B cell (primary cell): ENCODE results near the gene DACT3. TPM values are rescaled to one million over a fixed set of nuclear protein-coding genes. Genes with fewer than 3 reads are reported as not detected.

Source experiments
- ATAC-seq: fragments of 200-7000 bp; cut with Tn5 transposase; one replicate; pipeline ENCODE4 v1.10.0; 2021; ENCODE audit warnings: low read depth, mild to moderate bottlenecking, moderate number of reproducible peaks, moderate library complexity
- CTCF ChIA-PET: fragments of 350-600 bp; sonication (Branson Sonifier 250); formaldehyde crosslinking; loops from one replicate; lab custom pipeline; 2021; ENCODE audit warnings: antibody characterized with exemption, inconsistent platforms; lab: Charles Lee
- POLR2A ChIA-PET: fragments of 350-600 bp; sonication (Branson Sonifier 250); formaldehyde crosslinking; loops from one replicate; lab custom pipeline; 2021; ENCODE audit warnings: antibody characterized with exemption; lab: Charles Lee
- DNase-seq: peaks from one replicate; pipeline ENCODE4 v3.0.0; 2013
- H2AFZ ChIP-seq: 2 replicates; pipeline ENCODE4 v1.6.1; 2012; ENCODE audit warnings: mild to moderate bottlenecking, low read depth, low read length; ENCODE audit not compliant: insufficient read depth, poor library complexity, severe bottlenecking
- H3K27ac ChIP-seq, 2 donors: 1 replicate in 1 of 2; 2 replicates in 1 of 2; pipeline ENCODE4 v1.5.1; 2012 to 2013; ENCODE audit warnings: low read length in 2 of 2, mild to moderate bottlenecking in 2 of 2, moderate library complexity in 1 of 2
- H3K27me3 ChIP-seq, 4 experiments: fragments of 200-600 bp in 1 of 4; sonication (generic) in 1 of 4; replicated peaks in 1 of 4; 1 replicate in 2 of 4; 2 replicates in 2 of 4; pipeline versions ENCODE4 v1.6.1 to v1.7.0; 2013 to 2016; ENCODE audit warnings: low read length in 3 of 4, mild to moderate bottlenecking in 2 of 4, mixed read lengths in 1 of 4, moderate library complexity in 1 of 4; ENCODE audit not compliant: insufficient read depth in 4 of 4, control insufficient read depth in 3 of 4; ENCODE audit errors: control extremely low read depth in 1 of 4
- H3K36me3 ChIP-seq, 2 experiments: replicated peaks in 1 of 2; 1 replicate in 1 of 2; 2 replicates in 1 of 2; pipeline versions ENCODE4 v1.6.1 to v1.7.1; 2013; ENCODE audit warnings: low read length in 1 of 2; ENCODE audit not compliant: insufficient read depth in 2 of 2, control insufficient read depth in 1 of 2; ENCODE audit errors: control extremely low read depth in 1 of 2, extremely low read depth in 1 of 2
- H3K4me1 ChIP-seq, 2 donors: fragments of 200-600 bp in 1 of 2; sonication (generic) in 1 of 2; 1 replicate in 1 of 2; 2 replicates in 1 of 2; pipeline versions ENCODE4 v1.5.1 to v1.6.1; 2013 to 2017; ENCODE audit warnings: low read length in 2 of 2; ENCODE audit not compliant: control insufficient read depth in 2 of 2, insufficient read depth in 2 of 2
- H3K4me2 ChIP-seq: replicated peaks from 2 replicates; pipeline ENCODE3; 2012; ENCODE audit warnings: mild to moderate bottlenecking, low read depth, low read length; ENCODE audit not compliant: poor library complexity, severe bottlenecking
- H3K4me3 ChIP-seq, 5 experiments: fragments of 200-600 bp in 1 of 5; sonication (generic) in 1 of 5; 1 replicate in 3 of 5; 2 replicates in 2 of 5; pipeline versions ENCODE4 v1.5.1 to v1.7.0; 2011 to 2016; ENCODE audit warnings: low read length in 4 of 5, mild to moderate bottlenecking in 4 of 5, low read depth in 2 of 5, control low read depth in 1 of 5, moderate library complexity in 1 of 5; ENCODE audit not compliant: insufficient read depth in 1 of 5; ENCODE audit errors: control extremely low read depth in 1 of 5, extremely low read depth in 1 of 5
- H3K79me2 ChIP-seq: fragments of 200-600 bp; sonication (generic); one replicate; pipeline ENCODE4 v1.6.0; 2016; ENCODE audit warnings: low read length; ENCODE audit not compliant: control insufficient read depth, insufficient read depth
- H3K9ac ChIP-seq: fragments of 200-600 bp; sonication (generic); 2 replicates; pipeline ENCODE4 v1.6.1; 2017; ENCODE audit warnings: mild to moderate bottlenecking, low read length, moderate library complexity
- H3K9me3 ChIP-seq, 3 donors: one replicate each; pipeline versions ENCODE4 v1.6.1 to v1.7.1; 2013; ENCODE audit warnings: low read length in 2 of 3; ENCODE audit not compliant: control insufficient read depth in 2 of 3, insufficient read depth in 1 of 3; ENCODE audit errors: control extremely low read depth in 1 of 3
- H4K20me1 ChIP-seq: 2 replicates; pipeline ENCODE4 v1.6.0; 2012; ENCODE audit warnings: mild to moderate bottlenecking, low read length; ENCODE audit not compliant: insufficient read depth, control insufficient read depth, poor library complexity, severe bottlenecking
- H3K27ac Mint-ChIP-seq: one replicate; pipeline ENCODE4 v1.8.0; 2021; ENCODE audit warnings: mixed read lengths
- H3K27me3 Mint-ChIP-seq: one replicate; pipeline ENCODE4 v1.8.0; 2021; ENCODE audit warnings: mixed read lengths
- H3K4me1 Mint-ChIP-seq: one replicate; pipeline ENCODE4 v1.8.0; 2021; ENCODE audit warnings: mixed read lengths
- H3K4me3 Mint-ChIP-seq: one replicate; pipeline ENCODE4 v1.8.0; 2021; ENCODE audit warnings: mixed read lengths
- H3K9me3 Mint-ChIP-seq: one replicate; pipeline ENCODE4 v1.8.0; 2022; ENCODE audit warnings: mixed read lengths; ENCODE audit not compliant: insufficient read depth
- EZH2 ChIP-seq: IDR thresholded peaks from 2 replicates; pipeline ENCODE4 v1.6.1; 2012; ENCODE audit warnings: borderline replicate concordance, low read depth, mild to moderate bottlenecking, moderate library complexity, low read length; ENCODE audit not compliant: insufficient read depth, poor library complexity, severe bottlenecking
- WGBS: methylation state at CpG from one replicate; pipeline ENCODE4 v1.1.5; 2013; ENCODE audit warnings: missing lambda C conversion rate; ENCODE audit not compliant: insufficient coverage; 5-methylcytosine and 5-hydroxymethylcytosine counted together
- intact Hi-C: fragments of 100-400 bp; cut with micrococcal nuclease; formaldehyde crosslinking; loops from one replicate; pipeline ENCODE4 v1.10.0; 2022
- polyA minus RNA-seq: library from RNA; depleted of rRNA, polyadenylated mRNA; stranded (reverse); fragments of >200 nt; gene quantifications from 2 replicates; pipeline ENCODE4 v1.2.3, GENCODE V29; 2012
- polyA plus RNA-seq: library from polyadenylated mRNA; depleted of rRNA; stranded (reverse); fragments of >200 nt; gene quantifications from 2 replicates; pipeline ENCODE4 v1.2.3, GENCODE V29; 2012
- total RNA-seq, 2 donors: library from RNA; stranded (reverse); fragments of 120-200 nt in 1 of 2; gene quantifications; 1 replicate in 1 of 2; 2 replicates in 1 of 2; pipeline versions ENCODE4 v1.2.3 to v1.2.4, GENCODE V29; 2013 to 2022
- TF ChIP-seq, protein P1 (sequence below): fragments of 200-600 bp; IDR thresholded peaks from one replicate; pipeline ENCODE4 v1.8.0; 2022; ENCODE audit warnings: antibody characterized with exemption, mild to moderate bottlenecking

Gene DACT3, protein sequence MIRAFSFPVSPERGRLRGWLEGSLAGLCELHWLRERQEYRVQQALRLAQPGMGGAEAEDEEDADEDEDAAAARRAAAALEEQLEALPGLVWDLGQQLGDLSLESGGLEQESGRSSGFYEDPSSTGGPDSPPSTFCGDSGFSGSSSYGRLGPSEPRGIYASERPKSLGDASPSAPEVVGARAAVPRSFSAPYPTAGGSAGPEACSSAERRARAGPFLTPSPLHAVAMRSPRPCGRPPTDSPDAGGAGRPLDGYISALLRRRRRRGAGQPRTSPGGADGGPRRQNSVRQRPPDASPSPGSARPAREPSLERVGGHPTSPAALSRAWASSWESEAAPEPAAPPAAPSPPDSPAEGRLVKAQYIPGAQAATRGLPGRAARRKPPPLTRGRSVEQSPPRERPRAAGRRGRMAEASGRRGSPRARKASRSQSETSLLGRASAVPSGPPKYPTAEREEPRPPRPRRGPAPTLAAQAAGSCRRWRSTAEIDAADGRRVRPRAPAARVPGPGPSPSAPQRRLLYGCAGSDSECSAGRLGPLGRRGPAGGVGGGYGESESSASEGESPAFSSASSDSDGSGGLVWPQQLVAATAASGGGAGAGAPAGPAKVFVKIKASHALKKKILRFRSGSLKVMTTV
- total RNA-seq (0.15 and 0.34 TPM in 2 replicates), polyA plus RNA-seq (0.03 and 0.39 TPM in 2 replicates), polyA minus RNA-seq (0.17 and 0.50 TPM in 2 replicates)
- 0.28 TPM for total RNA-seq (2013)

DNA sequence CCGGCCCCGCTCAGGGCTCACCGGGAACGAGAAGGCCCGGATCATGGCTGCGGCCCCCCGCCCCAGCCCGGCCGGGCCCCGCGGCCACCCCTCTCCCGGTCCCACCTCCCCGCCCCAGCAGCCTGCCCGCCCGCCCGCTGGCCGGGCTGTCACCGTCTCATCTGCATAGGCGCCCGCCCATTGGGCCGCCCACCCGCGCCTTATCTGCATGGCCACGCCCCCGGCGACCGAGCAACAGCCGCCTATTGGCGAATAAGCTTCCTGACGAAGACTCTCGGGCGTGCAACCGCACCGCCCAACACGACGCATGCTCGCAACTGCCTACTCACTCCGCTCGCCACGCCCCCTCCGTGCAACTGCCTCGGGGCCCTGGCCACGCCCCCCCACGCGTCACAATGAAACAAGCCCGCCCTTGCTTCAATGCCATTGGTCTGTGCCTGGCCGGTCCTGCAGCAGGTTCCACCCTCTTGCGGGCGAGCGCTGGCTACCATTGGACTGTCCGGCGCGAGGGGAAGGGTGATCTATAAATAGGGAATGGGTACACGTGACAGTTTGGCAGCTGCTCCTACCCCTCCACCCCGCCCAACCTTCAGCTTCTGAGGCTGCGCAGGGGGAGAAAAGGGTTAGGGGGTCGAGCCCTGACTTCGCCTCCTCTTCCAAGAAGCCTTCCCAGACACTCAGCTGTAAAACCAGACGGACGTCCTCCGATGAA is at the start of gene DACT3:
Gene DACT3, minus strand, starts transcription at position 163 of the 712 bp plus-strand sequence. Its CDS starts 118 bp downstream, at position 45.
- no peak for TF ChIP-seq EZH2
- TF ChIP-seq, protein P1, sequence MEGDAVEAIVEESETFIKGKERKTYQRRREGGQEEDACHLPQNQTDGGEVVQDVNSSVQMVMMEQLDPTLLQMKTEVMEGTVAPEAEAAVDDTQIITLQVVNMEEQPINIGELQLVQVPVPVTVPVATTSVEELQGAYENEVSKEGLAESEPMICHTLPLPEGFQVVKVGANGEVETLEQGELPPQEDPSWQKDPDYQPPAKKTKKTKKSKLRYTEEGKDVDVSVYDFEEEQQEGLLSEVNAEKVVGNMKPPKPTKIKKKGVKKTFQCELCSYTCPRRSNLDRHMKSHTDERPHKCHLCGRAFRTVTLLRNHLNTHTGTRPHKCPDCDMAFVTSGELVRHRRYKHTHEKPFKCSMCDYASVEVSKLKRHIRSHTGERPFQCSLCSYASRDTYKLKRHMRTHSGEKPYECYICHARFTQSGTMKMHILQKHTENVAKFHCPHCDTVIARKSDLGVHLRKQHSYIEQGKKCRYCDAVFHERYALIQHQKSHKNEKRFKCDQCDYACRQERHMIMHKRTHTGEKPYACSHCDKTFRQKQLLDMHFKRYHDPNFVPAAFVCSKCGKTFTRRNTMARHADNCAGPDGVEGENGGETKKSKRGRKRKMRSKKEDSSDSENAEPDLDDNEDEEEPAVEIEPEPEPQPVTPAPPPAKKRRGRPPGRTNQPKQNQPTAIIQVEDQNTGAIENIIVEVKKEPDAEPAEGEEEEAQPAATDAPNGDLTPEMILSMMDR = no peak
- Histone ChIP-seq H3K27me3 (peaks cover 0 to 38% (median 22%) of the 10 kb centered on the region in 4 experiments), H3K4me3 (peak within 1 kb of the TSS; percentile 26 to 67 (median 52)), H2AFZ (peak within 1 kb of the TSS; percentile 67), H3K36me3 (no peaks in the 10 kb centered on the region), H4K20me1 (no peaks in the 10 kb centered on the region), H3K4me2 (peak within 1 kb of the TSS; percentile 94), H3K9ac (peak within 1 kb of the TSS; percentile 67), H3K9me3 (peaks cover 0 to 9% (median 2%) of the 10 kb centered on the region in 3 donors), H3K4me1 (peaks cover 28 to 31% of the 10 kb centered on the region in 2 donors), H3K79me2 (no peaks in the 10 kb centered on the region), H3K27ac (peak within 1 kb of the TSS; percentile 32 to 54)
- CTCF ChIA-PET = interaction anchor here (0.7 to 12.3 kb wide), 26 partner anchors 8 to 261 kb away, joined by 3 to 447 read pairs (median 6); partner anchors contain the start of genes CALM3, GNG8 and PTGIR
- Mint-ChIP-seq H3K27ac (peak within 1 kb of the TSS; percentile 85), H3K9me3 (no peaks in the 10 kb centered on the region), H3K4me3 (peak within 1 kb of the TSS; percentile 85), H3K4me1 (peaks cover 23% of the 10 kb centered on the region), H3K27me3 (peaks cover 18% of the 10 kb centered on the region)
- peak; percentile 88 for ATAC-seq
- under 1% methylated on average over 48 of the region's 61 CpGs for WGBS
- DNase-seq = peak; percentile 100
- POLR2A ChIA-PET = interaction anchor here (0.5 to 2.4 kb wide), 14 partner anchors 19 to 1569 kb away, joined by 3 to 30 read pairs (median 6); partner anchors contain the start of gene CALM3
- intact Hi-C loops = loop anchor here (1.0 to 2.0 kb wide), 9 partner anchors 27 to 452 kb away; partner anchors contain the start of genes ARHGAP35, FKRP, SLC1A5 and STRN4
